Activated CD4-positive, alpha-beta T cell treated with anti-CD3 and anti-CD28 coated beads, Interleukin-2, amount 10 ng/mL, durations not matched to agents 7 days and 5 days (primary cell): ENCODE results near the gene CAMK2N2. TPM values are rescaled to one million over a fixed set of nuclear protein-coding genes. Genes with fewer than 3 reads are reported as not detected.

Experiments
- CTCF ChIA-PET: fragments of 350-600 bp; sonication (Branson Sonifier 250); formaldehyde crosslinking; loops from one replicate; lab custom pipeline; 2021; ENCODE audit warnings: antibody characterized with exemption; lab: Charles Lee
- POLR2A ChIA-PET: fragments of 350-600 bp; sonication (Branson Sonifier 250); formaldehyde crosslinking; loops from one replicate; lab custom pipeline; 2021; ENCODE audit warnings: antibody characterized with exemption; lab: Charles Lee
- DNase-seq: peaks from one replicate; pipeline ENCODE4 v3.0.0-alpha.2; 2020
- H3K27ac Mint-ChIP-seq: one replicate; pipeline ENCODE4 v1.8.0; 2021; ENCODE audit warnings: mild to moderate bottlenecking, moderate library complexity, mixed read lengths
- H3K27me3 Mint-ChIP-seq: one replicate; pipeline ENCODE4 v1.8.0; 2021; ENCODE audit warnings: mixed read lengths
- H3K36me3 Mint-ChIP-seq: one replicate; pipeline ENCODE4 v1.8.0; 2021; ENCODE audit warnings: low read depth, mixed read lengths
- H3K4me1 Mint-ChIP-seq: one replicate; pipeline ENCODE4 v1.8.0; 2021; ENCODE audit warnings: mixed read lengths
- H3K4me3 Mint-ChIP-seq: one replicate; pipeline ENCODE4 v1.8.0; 2021; ENCODE audit warnings: mild to moderate bottlenecking, moderate library complexity, mixed read lengths
- H3K9me3 Mint-ChIP-seq: one replicate; pipeline ENCODE4 v1.8.0; 2021; ENCODE audit warnings: mixed read lengths
- total RNA-seq, 2 experiments: library from RNA; stranded (reverse); gene quantifications; one replicate each; pipeline ENCODE4 v1.2.3, GENCODE V29; 2021

CAMK2N2 gene
- total RNA-seq, 2 experiments from 2014 or later: not detected

- CTCF ChIA-PET: interaction anchor here (1.6 to 2.5 kb wide), 2 partner anchors 21 to 80 kb away, joined by 3 to 14 read pairs; no protein-coding TSS in a partner anchor
- POLR2A ChIA-PET: no interaction called here
- H3K27ac Mint-ChIP-seq: peak within 1 kb of the TSS; percentile 97
- peak within 1 kb of the TSS; percentile 91 for H3K4me3 Mint-ChIP-seq
- H3K27me3 Mint-ChIP-seq: no peaks in the 10 kb centered on the region
- H3K4me1 Mint-ChIP-seq: peaks cover 13% of the 10 kb centered on the region
- H3K36me3 Mint-ChIP-seq: peaks cover 13% of the 10 kb centered on the region
- DNase-seq: peak; percentile 86
- no peaks in the 10 kb centered on the region for H3K9me3 Mint-ChIP-seq
Measured at GRCh38 chr3:184248454-184249411, 12.6 kb downstream of the CAMK2N2 start, which contains the start of gene ALG3. TSS of gene ALG3 (minus strand) at chr3:184248962. CDS start at chr3:184248940, 22 bp downstream.

- Mint-ChIP-seq H3K4me3 (no peak overlapping the region), H3K4me1 (peaks cover 4% of the 10 kb centered on the region), H3K27me3 (no peaks in the 10 kb centered on the region), H3K9me3 (no peaks in the 10 kb centered on the region), H3K27ac (no peak overlapping the region), H3K36me3 (peaks cover 24% of the 10 kb centered on the region)
- ChIA-PET POLR2A (no interaction called here), CTCF (interaction anchor here (1.0 kb wide), 1 partner anchor 15 kb away, joined by 3 read pairs; no protein-coding TSS in a partner anchor)
- DNase-seq: no peak
Measured at GRCh38 chr3:184242297-184242685, 19.1 kb downstream of the CAMK2N2 start.

- H3K27me3 Mint-ChIP-seq: no peaks in the 10 kb centered on the region
- no peak overlapping the region for H3K4me3 Mint-ChIP-seq
- CTCF ChIA-PET: interaction anchor here (1.0 kb wide), 1 partner anchor 14 kb away, joined by 3 read pairs; no protein-coding TSS in a partner anchor
- POLR2A ChIA-PET: no interaction called here
- DNase-seq: no peak
- peaks cover 4% of the 10 kb centered on the region for H3K4me1 Mint-ChIP-seq
- H3K27ac Mint-ChIP-seq: no peak overlapping the region
- H3K36me3 Mint-ChIP-seq: peaks cover 24% of the 10 kb centered on the region
- H3K9me3 Mint-ChIP-seq: no peaks in the 10 kb centered on the region
Measured at GRCh38 chr3:184241447-184242296, 19.7 kb downstream of the CAMK2N2 start.

GRCh38 chr3:184241141-184241446 is 20.3 kb downstream of the CAMK2N2 start:
- Mint-ChIP-seq H3K36me3 (peaks cover 24% of the 10 kb centered on the region), H3K27me3 (no peaks in the 10 kb centered on the region), H3K4me3 (no peak overlapping the region), H3K27ac (no peak overlapping the region), H3K4me1 (peaks cover 3% of the 10 kb centered on the region), H3K9me3 (no peaks in the 10 kb centered on the region)
- ChIA-PET CTCF (no interaction called here), POLR2A (no interaction called here)
- DNase-seq: no peak

GRCh38 chr3:184240384-184241140 is 20.8 kb downstream of the CAMK2N2 start:
- no peak overlapping the region for H3K4me3 Mint-ChIP-seq
- peaks cover 22% of the 10 kb centered on the region for H3K36me3 Mint-ChIP-seq
- no peaks in the 10 kb centered on the region for H3K4me1 Mint-ChIP-seq
- no peak overlapping the region for H3K27ac Mint-ChIP-seq
- H3K27me3 Mint-ChIP-seq: no peaks in the 10 kb centered on the region
- peak; percentile 26 for DNase-seq
- ChIA-PET POLR2A (no interaction called here), CTCF (interaction anchor here (0.6 to 1.2 kb wide), 3 partner anchors 13 to 49 kb away, joined by 3 read pairs; no protein-coding TSS in a partner anchor)
- H3K9me3 Mint-ChIP-seq: no peaks in the 10 kb centered on the region

- H3K9me3 Mint-ChIP-seq: no peaks in the 10 kb centered on the region
- no peak overlapping the region for H3K27ac Mint-ChIP-seq
- H3K4me1 Mint-ChIP-seq: no peaks in the 10 kb centered on the region
- peaks cover 18% of the 10 kb centered on the region for H3K36me3 Mint-ChIP-seq
- no peak for DNase-seq
- ChIA-PET CTCF (interaction anchor here (0.6 to 1.2 kb wide), 3 partner anchors 12 to 50 kb away, joined by 3 read pairs; no protein-coding TSS in a partner anchor), POLR2A (no interaction called here)
- no peaks in the 10 kb centered on the region for H3K27me3 Mint-ChIP-seq
- H3K4me3 Mint-ChIP-seq: no peak overlapping the region
Measured at GRCh38 chr3:184239708-184240107, 21.6 kb downstream of the CAMK2N2 start.

- DNase-seq: no peak
- no peak overlapping the region for H3K27ac Mint-ChIP-seq
- CTCF ChIA-PET: interaction anchor here (1.0 kb wide), 1 partner anchor 12 kb away, joined by 3 read pairs; no protein-coding TSS in a partner anchor
- POLR2A ChIA-PET: no interaction called here
- no peak overlapping the region for H3K4me3 Mint-ChIP-seq
- H3K9me3 Mint-ChIP-seq: no peaks in the 10 kb centered on the region
- no peaks in the 10 kb centered on the region for H3K4me1 Mint-ChIP-seq
- H3K36me3 Mint-ChIP-seq: peaks cover 13% of the 10 kb centered on the region
- no peaks in the 10 kb centered on the region for H3K27me3 Mint-ChIP-seq
Measured at GRCh38 chr3:184239221-184239620, 22.1 kb downstream of the CAMK2N2 start.

GRCh38 chr3:184238246-184238818 is 23.0 kb downstream of the CAMK2N2 start:
- CTCF ChIA-PET: interaction anchor here (0.9 to 3.0 kb wide), 2 partner anchors 11 to 133 kb away, joined by 3 to 16 read pairs; no protein-coding TSS in a partner anchor
- DNase-seq: no peak
- no peaks in the 10 kb centered on the region for H3K9me3 Mint-ChIP-seq
- H3K27ac Mint-ChIP-seq: no peak overlapping the region
- POLR2A ChIA-PET: no interaction called here
- no peaks in the 10 kb centered on the region for H3K4me1 Mint-ChIP-seq
- no peaks in the 10 kb centered on the region for H3K27me3 Mint-ChIP-seq
- H3K4me3 Mint-ChIP-seq: no peak overlapping the region
- H3K36me3 Mint-ChIP-seq: peaks cover 10% of the 10 kb centered on the region

GRCh38 chr3:184237807-184238206 is 23.5 kb downstream of the CAMK2N2 start:
- H3K4me1 Mint-ChIP-seq: no peaks in the 10 kb centered on the region
- ChIA-PET POLR2A (no interaction called here), CTCF (interaction anchor here (0.9 to 3.0 kb wide), 2 partner anchors 10 to 133 kb away, joined by 3 to 16 read pairs; no protein-coding TSS in a partner anchor)
- no peaks in the 10 kb centered on the region for H3K9me3 Mint-ChIP-seq
- no peak overlapping the region for H3K27ac Mint-ChIP-seq
- H3K4me3 Mint-ChIP-seq: no peak overlapping the region
- H3K27me3 Mint-ChIP-seq: peaks cover 2% of the 10 kb centered on the region
- no peak for DNase-seq
- H3K36me3 Mint-ChIP-seq: peaks cover 5% of the 10 kb centered on the region

- Mint-ChIP-seq H3K4me1 (no peaks in the 10 kb centered on the region), H3K4me3 (no peak overlapping the region), H3K9me3 (no peaks in the 10 kb centered on the region), H3K27me3 (peaks cover 6% of the 10 kb centered on the region), H3K27ac (no peak overlapping the region), H3K36me3 (peaks cover under 1% of the 10 kb centered on the region)
- CTCF ChIA-PET: interaction anchor here (0.9 to 3.0 kb wide), 3 partner anchors 9 to 132 kb away, joined by 3 to 16 read pairs (median 3); no protein-coding TSS in a partner anchor
- POLR2A ChIA-PET: no interaction called here
- no peak for DNase-seq
Measured at GRCh38 chr3:184237211-184237610, 24.1 kb downstream of the CAMK2N2 start.

GRCh38 chr3:184236636-184237035 is 24.7 kb downstream of the CAMK2N2 start:
- Mint-ChIP-seq H3K9me3 (no peaks in the 10 kb centered on the region), H3K4me3 (no peak overlapping the region), H3K4me1 (no peaks in the 10 kb centered on the region), H3K36me3 (no peaks in the 10 kb centered on the region), H3K27me3 (peaks cover 12% of the 10 kb centered on the region), H3K27ac (no peak overlapping the region)
- no peak for DNase-seq
- CTCF ChIA-PET: interaction anchor here (1.4 to 3.0 kb wide), 2 partner anchors 9 to 10 kb away, joined by 3 to 16 read pairs; no protein-coding TSS in a partner anchor
- POLR2A ChIA-PET: no interaction called here
